Progenitor cell of endocrine pancreas (in vitro differentiated cells): ENCODE data around the gene MT1X. TPM values are rescaled to one million over a fixed set of nuclear protein-coding genes. Genes with fewer than 3 reads are reported as not detected.

Experiments
- DNase-seq: peaks from one replicate; pipeline ENCODE4 v3.0.0; 2021; ENCODE audit warnings: low spot score; ENCODE audit not compliant: unreplicated experiment
- H3K27ac Mint-ChIP-seq: 2 replicates; pipeline ENCODE4 v1.8.0; 2021; ENCODE audit warnings: mild to moderate bottlenecking, moderate library complexity, mixed read lengths
- H3K27me3 Mint-ChIP-seq: 2 replicates; pipeline ENCODE4 v1.8.0; 2021; ENCODE audit warnings: mixed read lengths
- H3K36me3 Mint-ChIP-seq: 2 replicates; pipeline ENCODE4 v1.8.0; 2022; ENCODE audit warnings: mixed read lengths; ENCODE audit not compliant: insufficient read depth
- H3K4me1 Mint-ChIP-seq: 2 replicates; pipeline ENCODE4 v1.8.0; 2021; ENCODE audit warnings: low read depth, mixed read lengths
- H3K4me3 Mint-ChIP-seq: 2 replicates; pipeline ENCODE4 v1.8.0; 2021; ENCODE audit warnings: low read depth, mild to moderate bottlenecking, moderate library complexity, mixed read lengths
- H3K9me3 Mint-ChIP-seq: 2 replicates; pipeline ENCODE4 v1.8.0; 2021; ENCODE audit warnings: low read depth, mixed read lengths
- CTCF ChIP-seq: fragments of 200-600 bp; sonication (generic); IDR thresholded peaks from one replicate; pipeline ENCODE4 v1.5.0; 2021; ENCODE audit warnings: antibody characterized with exemption, mild to moderate bottlenecking; ENCODE audit not compliant: unreplicated experiment
- total RNA-seq: library from RNA; stranded (reverse); gene quantifications from 2 replicates; pipeline ENCODE4 v1.2.1, GENCODE V29; 2021

The MT1X gene
- total RNA-seq, 1 donor from 2014 or later = 6.8 TPM

- Mint-ChIP-seq H3K27me3 (peaks cover 91% of the 10 kb centered on the region), H3K27ac (no peak overlapping the region), H3K4me1 (no peaks in the 10 kb centered on the region), H3K4me3 (no peak overlapping the region), H3K36me3 (no peaks in the 10 kb centered on the region), H3K9me3 (no peaks in the 10 kb centered on the region)
- no peak for TF ChIP-seq CTCF
- DNase-seq = no peak
These were observed 33.0 kb upstream of the MT1X start for GRCh38 chr16:56649271-56649670.

- no peak overlapping the region for H3K4me3 Mint-ChIP-seq
- TF ChIP-seq CTCF = no peak
- DNase-seq = no peak
- H3K36me3 Mint-ChIP-seq = no peaks in the 10 kb centered on the region
- H3K27ac Mint-ChIP-seq = no peak overlapping the region
- no peaks in the 10 kb centered on the region for H3K9me3 Mint-ChIP-seq
- H3K27me3 Mint-ChIP-seq = peaks cover 90% of the 10 kb centered on the region
- H3K4me1 Mint-ChIP-seq = no peaks in the 10 kb centered on the region
These were observed 32.5 kb upstream of the MT1X start for GRCh38 chr16:56649820-56650219.

- DNase-seq = no peak
- H3K36me3 Mint-ChIP-seq = no peaks in the 10 kb centered on the region
- H3K4me3 Mint-ChIP-seq = no peak within 1 kb of the TSS
- H3K9me3 Mint-ChIP-seq = no peaks in the 10 kb centered on the region
- peaks cover 85% of the 10 kb centered on the region for H3K27me3 Mint-ChIP-seq
- H3K27ac Mint-ChIP-seq = no peak within 1 kb of the TSS
- TF ChIP-seq CTCF = no peak
- no peaks in the 10 kb centered on the region for H3K4me1 Mint-ChIP-seq
These were observed 30.7 kb upstream of the MT1X start, which contains the start of gene MT1B for GRCh38 chr16:56651586-56651985. TSS of gene MT1B (plus strand) at chr16:56651886. CDS start at chr16:56651954, 68 bp downstream.

GRCh38 chr16:56652600-56652999 lies 29.7 kb upstream of the MT1X start:
- Mint-ChIP-seq H3K36me3 (no peaks in the 10 kb centered on the region), H3K27ac (no peak overlapping the region), H3K9me3 (no peaks in the 10 kb centered on the region), H3K4me1 (no peaks in the 10 kb centered on the region), H3K27me3 (peaks cover 83% of the 10 kb centered on the region), H3K4me3 (no peak overlapping the region)
- TF ChIP-seq CTCF = no peak
- DNase-seq = no peak

- Mint-ChIP-seq H3K27ac (no peak overlapping the region), H3K4me3 (no peak overlapping the region), H3K4me1 (peaks cover 4% of the 10 kb centered on the region), H3K27me3 (peaks cover 83% of the 10 kb centered on the region), H3K36me3 (no peaks in the 10 kb centered on the region), H3K9me3 (no peaks in the 10 kb centered on the region)
- no peak for TF ChIP-seq CTCF
- DNase-seq = no peak
These were observed 29.1 kb upstream of the MT1X start for GRCh38 chr16:56653218-56653617.
